Activated T-cell treated with anti-CD3 and anti-CD28 coated beads for 1 hour (primary cell): ENCODE results near the gene ZC3H11A.
A peak's percentile ranks its signal among the peaks of the same experiment; 100 is the strongest.
"Not testable (repeated sequence)": the region's sequence is repeated elsewhere in the genome, so short reads cannot be mapped to it uniquely, and the experiment has no call there.

Experiments used
- DNase-seq: peaks from one replicate; pipeline ENCODE4 v3.0.0-alpha.2; 2020; ENCODE audit warnings: low read depth

Gene ZC3H11A

GRCh38 chr1:203795441-203796235 lies at the start of gene ZC3H11A, which contains the start of gene ZBED6:
Gene ZC3H11A, plus strand, starts transcription at chr1:203795623. Its CDS starts 21,448 bp downstream, at chr1:203817071.
Gene ZBED6, plus strand, starts transcription at chr1:203795623. Its CDS starts 1,900 bp downstream, at chr1:203797523.
- DNase-seq, result peak; percentile 95

DNA sequence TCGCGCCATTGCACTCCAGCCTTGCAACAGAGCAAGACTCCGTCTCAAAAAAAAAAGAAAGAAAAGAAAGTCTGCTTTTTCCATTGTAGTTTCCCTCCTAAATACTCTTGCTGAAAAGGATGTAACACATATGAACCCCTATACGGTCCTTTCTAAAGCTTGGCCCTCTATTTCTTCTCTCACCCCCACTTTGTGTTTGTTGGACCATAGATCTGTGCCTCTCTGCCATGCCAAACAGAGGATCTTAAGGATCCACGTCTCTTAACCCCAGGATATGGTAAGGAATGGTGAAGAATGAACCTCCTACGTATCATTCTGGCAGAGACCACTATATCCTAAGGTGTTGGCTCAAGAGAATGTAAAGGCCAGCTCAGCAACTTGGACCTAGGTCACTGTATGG lies 49.1 kb upstream of the ZC3H11A start:
- no peak for DNase-seq

- no peak for DNase-seq
Observed at GRCh38 chr1:203751051-203751450, 44.4 kb upstream of the ZC3H11A start.

- not testable (repeated sequence) for DNase-seq
Observed at GRCh38 chr1:203751618-203752361, 43.6 kb upstream of the ZC3H11A start.

DNA sequence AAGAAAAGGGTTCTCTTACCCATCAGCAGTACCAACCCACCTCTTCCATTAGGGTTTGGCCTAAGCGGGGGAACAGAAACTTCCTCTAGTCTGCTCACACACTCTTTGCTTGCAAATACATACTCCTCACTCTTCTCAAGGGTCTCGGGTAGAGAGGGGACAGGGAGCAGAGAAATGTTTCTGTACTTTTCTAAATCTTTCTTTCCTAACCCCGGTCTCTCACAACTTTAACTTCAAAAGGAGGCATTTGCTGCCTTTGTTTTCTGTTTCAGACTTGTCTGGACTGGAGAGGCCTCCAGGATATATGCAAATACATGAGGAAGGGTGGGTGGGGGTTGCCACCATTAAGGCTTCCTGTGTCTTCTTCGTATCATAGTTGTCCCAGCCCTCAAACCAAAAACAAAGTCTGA lies 41.0 kb upstream of the ZC3H11A start:
- DNase-seq, result no peak

DNA sequence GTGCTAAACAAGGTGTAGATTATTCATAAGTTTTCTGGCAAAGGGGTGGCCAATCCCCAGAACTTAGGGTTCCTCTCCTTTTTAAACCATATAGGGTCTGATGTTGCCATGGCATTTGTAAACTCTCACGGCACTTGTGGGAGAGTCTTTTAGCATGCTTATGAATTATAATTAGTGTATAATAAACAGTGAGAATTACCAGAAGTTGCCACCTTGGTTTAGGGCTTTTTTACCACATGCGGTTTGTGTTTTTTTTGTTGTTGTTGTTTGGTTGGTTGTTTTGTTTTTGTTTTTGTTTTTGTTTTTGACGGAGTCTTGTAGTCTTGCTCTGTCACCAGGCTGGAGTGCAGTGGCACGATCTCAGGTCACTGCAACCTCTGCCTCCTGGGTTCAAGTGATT lies 39.4 kb upstream of the ZC3H11A start:
- DNase-seq, result no peak

GRCh38 chr1:203758749-203759148 lies 36.7 kb upstream of the ZC3H11A start:
- DNase-seq, result not testable (repeated sequence)

- DNase-seq, result no peak
Observed at GRCh38 chr1:203760506-203760905, 34.9 kb upstream of the ZC3H11A start.

- not testable (repeated sequence) for DNase-seq
Observed at GRCh38 chr1:203761958-203762357, 33.5 kb upstream of the ZC3H11A start.

- DNase-seq, result no peak
Observed at GRCh38 chr1:203763505-203763904, 31.9 kb upstream of the ZC3H11A start.

DNA sequence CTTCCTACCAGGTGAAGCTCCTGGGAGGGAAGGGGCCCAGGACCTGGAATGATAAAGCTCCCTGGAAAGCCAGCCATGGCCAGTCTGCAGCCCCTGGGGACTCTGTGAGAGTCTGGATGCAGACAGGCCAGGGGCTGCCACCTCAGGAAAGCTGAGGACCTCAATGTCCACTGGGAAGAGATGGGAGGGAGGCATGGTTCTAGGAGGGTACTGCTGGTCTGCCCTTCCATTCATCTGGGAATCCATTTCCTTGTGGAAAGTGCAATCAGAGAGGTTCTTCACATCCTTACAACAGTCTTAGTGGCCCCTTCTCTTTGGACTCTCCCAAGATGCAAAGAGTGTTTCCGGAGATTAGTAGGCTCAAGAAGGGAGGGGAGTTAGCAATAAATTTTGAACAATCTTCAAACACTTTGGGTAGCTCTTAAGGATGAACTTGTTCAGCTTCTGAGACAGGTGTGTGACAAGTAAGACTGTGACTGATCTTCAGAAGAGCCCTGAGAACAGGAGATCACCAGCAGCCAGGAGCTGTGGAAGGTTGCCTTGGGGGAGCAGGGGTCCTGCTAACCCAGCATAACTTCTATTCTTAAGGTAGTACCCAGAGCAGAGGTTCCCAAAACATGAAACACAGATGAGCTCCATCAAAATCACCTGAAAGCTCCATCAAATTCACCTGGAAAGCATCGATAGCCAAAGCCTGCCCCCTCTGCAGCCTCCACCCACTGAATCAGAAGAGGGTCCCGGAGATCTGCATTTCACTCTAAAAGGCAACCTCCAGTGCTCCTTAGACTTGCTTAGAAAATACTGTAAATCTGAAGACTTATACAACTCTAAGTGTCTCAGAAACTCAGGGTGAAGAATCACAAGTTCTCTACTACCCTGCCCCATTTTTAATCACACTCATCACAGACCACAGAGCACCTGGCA lies 31.1 kb upstream of the ZC3H11A start:
- DNase-seq, result no peak

DNA sequence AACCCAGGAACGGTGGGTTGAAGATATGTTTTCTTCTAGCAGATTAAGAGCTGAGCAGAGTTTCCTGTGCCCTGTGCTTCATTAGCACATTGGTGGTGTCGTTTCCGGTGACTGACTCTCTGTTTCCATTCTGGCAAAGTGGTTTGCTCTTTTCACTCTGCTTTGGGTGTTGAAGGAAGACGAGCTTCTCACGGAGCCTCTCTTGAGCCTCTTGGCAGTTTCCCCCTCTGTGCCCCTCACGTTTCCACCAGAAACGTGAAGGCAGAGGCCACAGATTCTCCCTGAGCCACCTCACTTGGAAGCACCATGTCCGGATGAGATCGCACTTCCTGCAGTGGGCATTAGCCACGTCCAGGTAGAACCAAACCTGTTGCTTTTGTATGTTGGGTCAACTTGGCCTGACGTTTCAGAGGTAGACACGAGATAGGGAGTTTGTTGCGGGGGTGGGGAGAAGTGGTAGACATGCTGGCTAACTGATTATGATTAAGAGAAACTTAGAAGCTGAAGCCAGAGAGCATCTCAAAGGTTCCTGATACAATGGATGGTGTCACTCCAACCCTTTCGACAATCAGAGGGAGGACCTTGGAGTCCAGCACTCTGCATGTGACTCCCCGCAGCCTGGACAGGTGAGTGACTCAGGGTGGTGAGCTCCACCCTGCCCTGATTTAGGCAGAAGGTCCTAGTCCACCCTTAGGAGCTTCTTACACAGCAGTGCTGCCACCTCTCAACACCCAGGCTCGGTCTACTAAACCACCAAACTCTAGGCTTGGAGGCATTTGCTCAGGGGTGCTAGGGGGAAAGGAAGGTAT lies 30.2 kb upstream of the ZC3H11A start, which contains the start of gene LAX1:
Gene LAX1 (plus strand): TSS at position 155 of the 809 bp plus-strand sequence. CDS start 383 bp downstream, at position 538.
- peak; percentile 62 for DNase-seq

DNA sequence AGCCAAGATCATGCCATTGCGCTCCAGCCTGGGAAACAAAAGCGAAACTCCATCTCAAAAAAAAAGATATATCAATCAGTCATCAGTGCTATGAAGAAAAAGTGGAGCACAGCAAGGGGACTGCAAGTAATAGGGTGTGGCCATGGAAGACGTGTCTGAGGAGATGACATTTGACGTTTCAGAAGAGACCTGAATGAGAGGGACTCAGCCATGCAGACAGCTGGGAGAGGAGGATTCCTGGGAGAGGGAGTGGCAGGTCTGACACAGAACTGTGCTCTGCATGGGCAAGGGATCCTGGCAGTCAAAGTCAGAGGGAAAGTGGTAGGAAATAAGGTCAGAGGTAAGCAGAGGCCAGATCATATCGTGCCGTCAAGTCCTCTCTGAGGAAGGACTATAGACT lies 27.2 kb upstream of the ZC3H11A start:
- DNase-seq, result no peak

DNA sequence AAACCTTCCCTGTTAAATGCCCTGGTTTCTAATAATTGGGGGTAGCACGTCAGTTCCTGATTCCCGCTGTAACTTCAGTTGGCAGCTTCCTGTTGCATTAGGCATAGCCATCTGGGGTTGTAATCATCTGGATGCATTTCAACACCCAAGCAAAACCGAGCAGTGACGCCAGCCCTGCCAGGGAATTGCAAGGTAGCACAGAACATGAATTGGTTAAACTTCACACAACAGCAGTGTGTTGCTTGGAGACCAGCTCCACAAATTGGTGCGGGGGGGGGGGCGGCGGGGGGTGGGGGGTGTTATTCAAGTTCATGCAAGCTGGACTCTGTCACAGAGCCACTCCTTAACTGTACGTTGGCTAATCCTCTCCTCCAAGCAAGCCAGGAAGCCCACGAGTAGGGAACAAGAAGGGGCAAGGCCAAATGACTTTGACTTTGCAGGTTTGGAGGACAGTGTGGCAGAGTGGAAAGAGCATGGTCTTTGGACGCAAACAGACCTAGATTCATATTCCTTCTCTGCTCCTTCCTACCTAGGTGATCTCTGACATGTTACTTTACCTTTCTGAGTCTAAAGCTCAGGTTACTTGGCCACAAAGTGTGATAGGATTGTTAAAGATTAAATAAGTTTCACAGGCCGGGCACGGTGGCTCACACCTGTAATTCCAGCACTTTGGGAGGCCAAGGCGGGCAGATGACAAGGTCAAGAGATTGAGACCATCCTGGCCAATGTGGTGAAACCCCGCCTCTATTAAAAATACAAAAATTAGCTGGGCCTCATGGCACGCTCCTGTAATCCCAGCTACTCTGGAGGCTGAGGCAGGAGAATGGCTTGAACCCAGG lies 25.7 kb upstream of the ZC3H11A start:
- no peak for DNase-seq

- DNase-seq, result no peak
Observed at GRCh38 chr1:203771901-203772301, 23.5 kb upstream of the ZC3H11A start.

DNA sequence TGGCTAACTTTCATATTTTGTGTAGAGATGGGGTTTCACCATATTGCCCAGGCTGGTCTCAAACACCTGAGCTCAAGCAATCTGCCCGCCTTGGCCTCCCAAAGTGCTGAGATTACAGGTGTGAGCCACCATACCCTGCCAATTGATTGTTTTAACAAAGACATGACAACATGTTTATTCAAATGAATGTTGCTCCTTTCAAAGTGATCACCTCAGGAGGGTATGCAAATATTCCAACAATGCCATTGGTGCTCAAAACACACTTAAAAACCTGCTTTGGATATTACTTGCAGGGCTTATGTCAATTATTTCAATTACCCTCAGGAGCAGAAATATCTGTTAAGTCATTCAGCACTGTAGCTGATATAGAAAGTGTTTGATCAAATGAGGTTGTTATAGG lies 22.6 kb upstream of the ZC3H11A start:
- DNase-seq, result no peak

DNA sequence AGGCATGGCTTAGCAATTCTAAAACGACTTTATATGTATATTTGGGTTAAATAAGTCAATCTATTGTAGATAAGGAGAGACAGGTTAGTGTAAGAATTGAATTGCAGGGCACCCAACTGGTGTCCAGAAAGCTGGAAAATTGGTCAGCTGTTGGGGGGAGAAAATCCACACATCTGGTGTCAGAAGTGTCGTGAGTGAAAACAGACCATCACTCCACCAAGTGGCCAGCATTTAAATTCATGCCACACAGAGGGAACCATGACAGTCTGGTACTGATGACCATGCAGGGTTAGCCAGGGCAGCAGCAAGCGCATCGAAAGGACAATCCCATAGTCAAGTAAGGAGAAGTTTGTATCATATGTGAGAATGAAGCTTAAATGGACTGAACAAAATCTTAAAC lies 18.8 kb upstream of the ZC3H11A start:
- DNase-seq, result no peak

GRCh38 chr1:203777596-203777995 lies 17.8 kb upstream of the ZC3H11A start:
- no peak for DNase-seq

DNA sequence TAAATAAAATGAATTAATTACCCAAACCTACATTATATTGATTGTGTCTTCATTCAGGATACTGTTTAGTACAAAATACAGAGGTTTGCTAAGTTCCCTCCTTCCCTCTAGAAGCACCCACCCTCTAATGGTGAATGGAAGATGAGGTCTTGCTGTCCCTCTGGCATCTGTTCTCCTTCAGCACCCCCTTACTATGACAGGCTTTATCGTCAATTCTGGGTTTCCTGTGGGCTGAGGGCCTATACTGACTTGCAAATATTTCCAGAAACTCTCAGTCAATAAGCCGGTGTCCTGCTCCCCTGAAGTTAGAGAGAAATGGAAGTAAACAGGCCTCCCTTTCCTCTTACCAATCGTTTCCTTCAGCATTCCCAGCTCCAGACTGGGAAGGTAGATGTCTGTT lies 17.3 kb upstream of the ZC3H11A start:
- no peak for DNase-seq

- no peak for DNase-seq
Observed at GRCh38 chr1:203778789-203779188, 16.6 kb upstream of the ZC3H11A start.
